ENCODE results near the gene DICER1. TPM values are rescaled to one million over a fixed set of nuclear protein-coding genes. Genes with fewer than 3 reads are reported as not detected.

The DICER1 gene
- total RNA-seq, 1 experiment from 2014 or later: 62.0 TPM

GRCh38 chr14:95098984-95099599 lies 58.2 kb downstream of the DICER1 start:
- no peak overlapping the region for H3K27ac Mint-ChIP-seq
- H3K4me3 Mint-ChIP-seq: no peak overlapping the region
- H3K4me1 Mint-ChIP-seq: peaks cover 15% of the 10 kb centered on the region

GRCh38 chr14:95097385-95097784 lies 59.9 kb downstream of the DICER1 start:
- no peak overlapping the region for H3K4me3 Mint-ChIP-seq
- H3K36me3 Mint-ChIP-seq: peaks cover 29% of the 10 kb centered on the region
- ATAC-seq (no peak), DNase-seq (ENCODE audit: low spot score) (no peak)
- H3K4me1 Mint-ChIP-seq: peaks cover 18% of the 10 kb centered on the region
- TF ChIP-seq IRF1 (CRISPR knock-in tag; IDR thresholded peaks at IDR 0.05) (no peak), HMGA2 (CRISPR knock-in tag; IDR thresholded peaks at IDR 0.05) (no peak), ZNF121 (CRISPR knock-in tag; IDR thresholded peaks at IDR 0.05) (no peak), ZNF317 (CRISPR knock-in tag; IDR thresholded peaks at IDR 0.05; ENCODE audit: borderline replicate concordance, low read depth) (no peak), JUN (CRISPR knock-in tag; IDR thresholded peaks at IDR 0.05) (no peak), NR1H2 (CRISPR knock-in tag; IDR thresholded peaks at IDR 0.05) (no peak), HMGXB4 (CRISPR knock-in tag; IDR thresholded peaks at IDR 0.05) (no peak), GTF2I (CRISPR knock-in tag; conservative IDR thresholded peaks at IDR 0.05) (no peak)
- TF ChIP-seq, protein P1, sequence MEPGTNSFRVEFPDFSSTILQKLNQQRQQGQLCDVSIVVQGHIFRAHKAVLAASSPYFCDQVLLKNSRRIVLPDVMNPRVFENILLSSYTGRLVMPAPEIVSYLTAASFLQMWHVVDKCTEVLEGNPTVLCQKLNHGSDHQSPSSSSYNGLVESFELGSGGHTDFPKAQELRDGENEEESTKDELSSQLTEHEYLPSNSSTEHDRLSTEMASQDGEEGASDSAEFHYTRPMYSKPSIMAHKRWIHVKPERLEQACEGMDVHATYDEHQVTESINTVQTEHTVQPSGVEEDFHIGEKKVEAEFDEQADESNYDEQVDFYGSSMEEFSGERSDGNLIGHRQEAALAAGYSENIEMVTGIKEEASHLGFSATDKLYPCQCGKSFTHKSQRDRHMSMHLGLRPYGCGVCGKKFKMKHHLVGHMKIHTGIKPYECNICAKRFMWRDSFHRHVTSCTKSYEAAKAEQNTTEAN (CRISPR knock-in tag; IDR thresholded peaks at IDR 0.05): no peak
- ChIA-PET POLR2A (no interaction called here), CTCF (interaction anchor here (0.7 to 1.3 kb wide), 5 partner anchors 21 to 355 kb away, joined by 3 to 6 read pairs (median 4); no protein-coding TSS in a partner anchor)
- peak overlapping the region; percentile 71; the same call in 1 of the 2 replicates for H3K27ac Mint-ChIP-seq
- H3K9me3 Mint-ChIP-seq: no peaks in the 10 kb centered on the region
- H3K27me3 Mint-ChIP-seq (ENCODE audit: low read depth): no peaks in the 10 kb centered on the region

More at GRCh38 chr14:95098984-95099599, 58.2 kb downstream of the DICER1 start:
- ChIA-PET POLR2A (no interaction called here), CTCF (interaction anchor here (0.7 to 1.0 kb wide), 11 partner anchors 19 to 408 kb away, joined by 3 to 4 read pairs (median 3); no protein-coding TSS in a partner anchor)
- no peak for TF ChIP-seq FOXK1 (CRISPR knock-in tag; IDR thresholded peaks at IDR 0.05)
- no peak for TF ChIP-seq TEAD1 (CRISPR knock-in tag; IDR thresholded peaks at IDR 0.05)
- TF ChIP-seq NFE2L1 (CRISPR knock-in tag; IDR thresholded peaks at IDR 0.05): no peak
- TF ChIP-seq JUN (CRISPR knock-in tag; IDR thresholded peaks at IDR 0.05): no peak
- TF ChIP-seq, protein P2, sequence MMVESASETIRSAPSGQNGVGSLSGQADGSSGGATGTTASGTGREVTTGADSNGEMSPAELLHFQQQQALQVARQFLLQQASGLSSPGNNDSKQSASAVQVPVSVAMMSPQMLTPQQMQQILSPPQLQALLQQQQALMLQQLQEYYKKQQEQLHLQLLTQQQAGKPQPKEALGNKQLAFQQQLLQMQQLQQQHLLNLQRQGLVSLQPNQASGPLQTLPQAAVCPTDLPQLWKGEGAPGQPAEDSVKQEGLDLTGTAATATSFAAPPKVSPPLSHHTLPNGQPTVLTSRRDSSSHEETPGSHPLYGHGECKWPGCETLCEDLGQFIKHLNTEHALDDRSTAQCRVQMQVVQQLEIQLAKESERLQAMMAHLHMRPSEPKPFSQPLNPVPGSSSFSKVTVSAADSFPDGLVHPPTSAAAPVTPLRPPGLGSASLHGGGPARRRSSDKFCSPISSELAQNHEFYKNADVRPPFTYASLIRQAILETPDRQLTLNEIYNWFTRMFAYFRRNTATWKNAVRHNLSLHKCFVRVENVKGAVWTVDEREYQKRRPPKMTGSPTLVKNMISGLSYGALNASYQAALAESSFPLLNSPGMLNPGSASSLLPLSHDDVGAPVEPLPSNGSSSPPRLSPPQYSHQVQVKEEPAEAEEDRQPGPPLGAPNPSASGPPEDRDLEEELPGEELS (CRISPR knock-in tag; IDR thresholded peaks at IDR 0.05): no peak
- TF ChIP-seq, protein P3, sequence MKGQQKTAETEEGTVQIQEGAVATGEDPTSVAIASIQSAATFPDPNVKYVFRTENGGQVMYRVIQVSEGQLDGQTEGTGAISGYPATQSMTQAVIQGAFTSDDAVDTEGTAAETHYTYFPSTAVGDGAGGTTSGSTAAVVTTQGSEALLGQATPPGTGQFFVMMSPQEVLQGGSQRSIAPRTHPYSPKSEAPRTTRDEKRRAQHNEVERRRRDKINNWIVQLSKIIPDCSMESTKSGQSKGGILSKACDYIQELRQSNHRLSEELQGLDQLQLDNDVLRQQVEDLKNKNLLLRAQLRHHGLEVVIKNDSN (CRISPR knock-in tag; IDR thresholded peaks at IDR 0.05): no peak
- TF ChIP-seq TEAD4 (CRISPR knock-in tag; IDR thresholded peaks at IDR 0.05): no peak
- TF ChIP-seq, protein P4, sequence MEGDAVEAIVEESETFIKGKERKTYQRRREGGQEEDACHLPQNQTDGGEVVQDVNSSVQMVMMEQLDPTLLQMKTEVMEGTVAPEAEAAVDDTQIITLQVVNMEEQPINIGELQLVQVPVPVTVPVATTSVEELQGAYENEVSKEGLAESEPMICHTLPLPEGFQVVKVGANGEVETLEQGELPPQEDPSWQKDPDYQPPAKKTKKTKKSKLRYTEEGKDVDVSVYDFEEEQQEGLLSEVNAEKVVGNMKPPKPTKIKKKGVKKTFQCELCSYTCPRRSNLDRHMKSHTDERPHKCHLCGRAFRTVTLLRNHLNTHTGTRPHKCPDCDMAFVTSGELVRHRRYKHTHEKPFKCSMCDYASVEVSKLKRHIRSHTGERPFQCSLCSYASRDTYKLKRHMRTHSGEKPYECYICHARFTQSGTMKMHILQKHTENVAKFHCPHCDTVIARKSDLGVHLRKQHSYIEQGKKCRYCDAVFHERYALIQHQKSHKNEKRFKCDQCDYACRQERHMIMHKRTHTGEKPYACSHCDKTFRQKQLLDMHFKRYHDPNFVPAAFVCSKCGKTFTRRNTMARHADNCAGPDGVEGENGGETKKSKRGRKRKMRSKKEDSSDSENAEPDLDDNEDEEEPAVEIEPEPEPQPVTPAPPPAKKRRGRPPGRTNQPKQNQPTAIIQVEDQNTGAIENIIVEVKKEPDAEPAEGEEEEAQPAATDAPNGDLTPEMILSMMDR (IDR thresholded peaks at IDR 0.05): peak; percentile 43
- H3K27me3 Mint-ChIP-seq (ENCODE audit: low read depth): no peaks in the 10 kb centered on the region
- ATAC-seq (peak; percentile 78), DNase-seq (ENCODE audit: low spot score) (peak; percentile 55)
- H3K9me3 Mint-ChIP-seq: no peaks in the 10 kb centered on the region
- H3K36me3 Mint-ChIP-seq: peaks cover 33% of the 10 kb centered on the region
